ENCODE measurements around the gene MFAP5.
"Not testable (repeated sequence)": the region's sequence is repeated elsewhere in the genome, so short reads cannot be mapped to it uniquely, and the experiment has no call there.

Gene MFAP5

DNA sequence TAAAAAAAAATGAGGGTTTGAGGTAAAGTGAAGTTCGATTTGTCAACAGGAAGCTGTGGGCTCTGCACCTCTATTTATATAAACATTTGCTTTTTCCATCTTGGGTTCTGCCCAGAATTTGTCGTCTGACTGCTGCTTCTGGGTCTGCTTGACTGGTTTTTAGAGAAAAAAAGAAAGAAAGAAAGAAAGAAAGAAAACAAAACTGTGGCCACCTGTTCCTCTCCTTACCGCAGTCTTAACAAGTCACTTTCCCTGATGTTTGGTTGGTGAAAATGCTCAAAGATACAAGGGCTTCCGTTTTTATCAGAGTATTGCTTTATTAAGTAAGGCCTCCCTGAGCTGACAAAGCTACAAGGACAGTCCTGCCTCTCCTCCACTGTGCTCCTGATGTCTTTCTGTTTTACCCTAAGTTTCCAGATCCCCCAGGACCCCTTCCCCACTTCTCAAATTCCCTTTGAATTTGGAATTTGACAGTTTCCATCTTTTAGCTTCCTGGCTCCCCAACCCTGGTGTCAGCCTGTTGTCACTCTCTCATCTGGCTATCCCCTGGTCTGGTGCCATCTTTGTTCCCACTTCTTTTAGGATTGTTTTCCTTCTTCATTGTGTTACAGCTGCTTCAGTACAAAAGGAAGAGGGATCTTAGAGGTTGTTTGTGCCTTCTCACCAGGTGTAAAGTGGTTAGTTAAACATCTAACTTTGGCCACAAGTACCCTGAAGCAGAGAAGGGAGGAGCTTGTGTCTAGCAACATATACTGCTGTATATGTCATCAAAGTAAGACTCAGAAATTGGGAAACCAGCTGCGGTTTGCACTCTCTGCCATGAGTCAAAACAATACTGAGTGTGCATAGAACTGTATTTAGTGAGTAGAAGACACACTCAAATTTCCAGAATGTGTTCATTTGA is 18.0 kb downstream of the MFAP5 start:
- peak overlapping the region; percentile 1 for H3K4me3 ChIP-seq (ENCODE audit: low read depth, low read length)
- TF ChIP-seq CTCF (IDR thresholded peaks at IDR 0.05; ENCODE audit: borderline replicate concordance, insufficient read depth, low read depth, low read length) = no peak

DNA sequence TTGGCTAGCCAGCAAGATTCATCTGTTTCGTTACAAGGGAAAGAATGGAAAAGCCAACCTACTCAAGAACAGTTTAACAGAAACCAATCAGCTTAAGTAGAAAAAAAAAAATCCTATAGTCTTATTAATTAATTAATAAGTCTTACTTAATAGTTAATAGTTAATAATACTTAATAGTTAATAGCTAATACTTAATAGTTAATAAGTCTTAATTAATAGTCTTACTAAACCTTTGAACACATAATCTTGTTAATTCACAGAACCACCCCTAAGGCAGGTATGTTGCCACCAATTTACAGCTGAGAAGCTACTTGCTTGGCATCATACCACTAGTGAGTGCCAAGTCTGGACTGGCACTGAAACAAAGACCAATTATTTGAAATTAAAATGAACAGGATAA is 19.9 kb downstream of the MFAP5 start:
- no peak for TF ChIP-seq CTCF (IDR thresholded peaks at IDR 0.05; ENCODE audit: borderline replicate concordance, insufficient read depth, low read depth, low read length)

DNA sequence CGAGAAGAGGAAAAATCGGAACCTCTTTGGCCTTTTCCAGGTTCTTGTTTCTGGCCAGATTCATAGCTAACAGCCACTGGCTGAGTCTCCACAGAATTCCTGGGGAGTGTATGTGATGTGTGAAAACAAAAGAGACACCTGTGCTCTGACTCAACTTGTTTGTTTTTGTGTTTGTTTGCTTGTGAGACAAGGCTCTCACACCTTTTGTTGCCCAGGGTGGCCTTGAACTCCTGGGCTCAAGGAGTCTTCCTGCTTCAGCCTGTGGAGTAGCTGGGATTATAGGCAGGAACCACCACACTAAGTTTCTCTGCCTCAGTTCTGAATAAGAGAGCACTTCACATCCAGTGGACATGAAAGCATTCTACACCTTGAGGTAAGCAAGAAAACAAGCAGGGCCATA is 22.7 kb downstream of the MFAP5 start:
- no peak overlapping the region for H3K4me3 ChIP-seq (ENCODE audit: low read depth, low read length)
- no peak for TF ChIP-seq CTCF (IDR thresholded peaks at IDR 0.05; ENCODE audit: borderline replicate concordance, insufficient read depth, low read depth, low read length)

More for the DNA sequence above, 19.9 kb downstream of the MFAP5 start:
- H3K4me3 ChIP-seq (ENCODE audit: low read depth, low read length) = no peak overlapping the region

- no peak for TF ChIP-seq CTCF (IDR thresholded peaks at IDR 0.05; ENCODE audit: borderline replicate concordance, insufficient read depth, low read depth, low read length)
- H3K4me3 ChIP-seq (ENCODE audit: low read depth, low read length) = no peak overlapping the region
These were observed 23.7 kb downstream of the MFAP5 start for GRCh38 chr12:8638951-8639350.

DNA sequence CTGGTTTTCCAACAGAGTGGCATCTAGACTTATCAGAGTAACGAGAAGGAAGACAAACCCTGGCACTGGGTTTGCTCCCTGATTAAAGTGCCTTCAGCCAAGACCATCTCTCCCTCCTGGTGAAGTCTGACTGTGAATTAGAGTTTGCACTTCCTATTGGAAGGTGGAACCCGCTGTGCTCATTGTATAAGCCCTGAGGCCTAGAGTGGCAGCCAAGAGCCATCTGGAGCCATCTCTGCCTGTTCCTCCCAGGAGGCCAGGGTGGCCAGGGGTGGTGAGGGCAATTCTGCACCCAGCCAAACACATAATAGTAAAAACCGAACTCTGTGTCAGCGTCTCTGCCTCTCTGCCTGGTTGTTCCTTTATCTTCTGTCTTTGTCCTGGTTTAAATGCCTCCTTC is 25.0 kb downstream of the MFAP5 start:
- TF ChIP-seq CTCF (IDR thresholded peaks at IDR 0.05; ENCODE audit: borderline replicate concordance, insufficient read depth, low read depth, low read length) = no peak

DNA sequence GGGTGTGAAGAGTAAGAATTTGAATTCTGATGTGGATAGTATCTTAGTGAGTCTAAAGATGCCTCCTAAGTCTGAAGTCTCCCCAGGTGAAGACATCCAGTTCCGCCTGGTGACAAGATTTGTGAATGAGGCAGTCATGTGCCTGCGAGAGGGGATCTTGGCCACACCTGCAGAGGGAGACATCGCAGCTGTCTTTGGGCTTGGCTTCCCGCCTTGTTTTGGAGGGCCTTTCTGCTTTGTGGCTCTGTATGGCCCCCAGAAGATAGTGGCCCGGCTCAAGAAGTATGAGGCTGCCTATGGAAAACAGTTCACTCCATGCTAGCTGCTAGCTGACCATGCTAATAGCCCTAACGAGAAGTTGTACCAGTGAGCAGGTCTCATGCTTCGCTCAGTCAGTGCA is 25.4 kb downstream of the MFAP5 start:
- no peak for TF ChIP-seq CTCF (IDR thresholded peaks at IDR 0.05; ENCODE audit: borderline replicate concordance, insufficient read depth, low read depth, low read length)
- H3K4me3 ChIP-seq (ENCODE audit: low read depth, low read length) = no peak overlapping the region

More for the DNA sequence above, 25.0 kb downstream of the MFAP5 start:
- H3K4me3 ChIP-seq (ENCODE audit: low read depth, low read length) = no peak overlapping the region

- TF ChIP-seq CTCF (IDR thresholded peaks at IDR 0.05; ENCODE audit: borderline replicate concordance, insufficient read depth, low read depth, low read length) = no peak
- no peak overlapping the region for H3K4me3 ChIP-seq (ENCODE audit: low read depth, low read length)
These were observed 26.0 kb downstream of the MFAP5 start for GRCh38 chr12:8636581-8636980.

GRCh38 chr12:8636007-8636346 is 26.6 kb downstream of the MFAP5 start:
- not testable (repeated sequence) for H3K4me3 ChIP-seq (ENCODE audit: low read depth, low read length)

DNA sequence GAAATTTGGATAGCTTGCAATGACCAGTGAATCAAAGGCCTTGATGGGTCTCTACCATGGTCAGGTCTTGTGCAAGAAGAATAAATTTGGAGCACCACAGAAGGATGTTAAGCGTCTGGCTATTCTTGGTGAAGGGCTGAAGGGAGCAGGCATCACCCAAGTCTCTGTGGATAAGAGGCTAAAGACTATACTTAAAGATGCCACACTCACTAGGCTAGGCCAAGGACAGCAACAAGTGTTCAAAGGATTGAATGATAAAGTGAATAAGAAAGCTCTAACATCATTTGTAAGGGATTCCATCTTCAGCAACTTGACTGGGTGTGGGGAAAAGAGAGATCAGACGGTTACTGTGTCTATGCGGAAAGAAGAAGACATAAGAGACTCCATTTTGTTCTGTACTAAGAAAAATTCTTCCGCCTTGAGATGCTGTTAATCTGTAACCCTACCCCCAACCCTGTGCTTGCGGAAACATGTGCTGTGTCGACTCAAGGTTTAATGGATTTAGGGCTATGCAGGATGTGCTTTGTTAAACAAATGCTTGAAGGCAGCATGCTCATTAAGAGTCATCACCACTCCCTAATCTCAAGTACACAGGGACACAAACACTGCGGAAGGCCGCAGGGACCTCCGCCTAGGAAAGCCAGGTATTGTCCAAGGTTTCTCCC is 27.2 kb downstream of the MFAP5 start:
- not testable (repeated sequence) for H3K4me3 ChIP-seq (ENCODE audit: low read depth, low read length)

Data from GM12875 (cell line).